GF-D8 (cell line): Measurements from ENCODE around the gene LUZP1.
"Not testable (repeated sequence)": the region's sequence is repeated elsewhere in the genome, so short reads cannot be mapped to it uniquely, and the experiment has no call there.

Source experiments
- DNase-seq: peaks from one replicate; lab custom pipeline; 2025; lab: John Stamatoyannopoulos, UW

LUZP1 gene

DNA sequence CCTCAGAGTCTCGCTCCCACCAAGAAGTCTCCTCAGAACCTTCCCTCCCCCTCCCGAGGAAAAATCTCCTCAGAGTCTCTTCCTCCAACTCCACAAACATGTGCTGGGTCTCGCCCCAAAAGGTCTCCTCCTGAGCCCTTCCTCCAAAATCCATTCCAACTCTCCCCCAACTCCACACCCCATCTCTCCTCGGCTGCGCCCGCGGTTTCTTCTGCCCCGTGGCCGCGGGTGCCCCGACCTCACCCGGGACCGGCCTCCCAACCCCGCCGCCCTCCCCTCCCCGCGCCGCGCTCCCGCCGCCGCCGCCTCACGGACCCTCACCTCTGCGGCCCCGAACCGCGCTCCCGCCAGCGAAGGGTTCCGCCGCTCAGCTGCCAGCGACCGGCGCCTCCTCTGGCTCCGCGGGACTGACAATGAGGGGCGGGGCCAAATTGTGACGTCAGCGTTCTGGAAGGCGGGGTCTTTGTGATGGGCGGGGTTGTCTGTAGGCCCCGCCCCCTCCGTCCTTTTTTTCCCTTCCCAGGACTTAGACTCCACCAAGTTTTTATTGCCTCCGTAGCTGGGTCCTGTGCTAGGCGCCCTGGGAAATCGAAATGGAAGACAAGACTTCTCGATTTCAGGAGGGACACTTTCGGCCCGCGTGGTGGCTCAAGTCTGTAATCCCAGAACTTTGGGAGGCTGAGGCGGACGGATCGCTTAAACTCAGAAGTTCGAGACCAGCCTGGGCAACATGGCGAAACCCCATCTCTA is at the start of gene LUZP1:
LUZP1 (minus strand) TSS at position 412 of the 750 bp plus-strand sequence.
- peak; percentile 45 for DNase-seq

DNA sequence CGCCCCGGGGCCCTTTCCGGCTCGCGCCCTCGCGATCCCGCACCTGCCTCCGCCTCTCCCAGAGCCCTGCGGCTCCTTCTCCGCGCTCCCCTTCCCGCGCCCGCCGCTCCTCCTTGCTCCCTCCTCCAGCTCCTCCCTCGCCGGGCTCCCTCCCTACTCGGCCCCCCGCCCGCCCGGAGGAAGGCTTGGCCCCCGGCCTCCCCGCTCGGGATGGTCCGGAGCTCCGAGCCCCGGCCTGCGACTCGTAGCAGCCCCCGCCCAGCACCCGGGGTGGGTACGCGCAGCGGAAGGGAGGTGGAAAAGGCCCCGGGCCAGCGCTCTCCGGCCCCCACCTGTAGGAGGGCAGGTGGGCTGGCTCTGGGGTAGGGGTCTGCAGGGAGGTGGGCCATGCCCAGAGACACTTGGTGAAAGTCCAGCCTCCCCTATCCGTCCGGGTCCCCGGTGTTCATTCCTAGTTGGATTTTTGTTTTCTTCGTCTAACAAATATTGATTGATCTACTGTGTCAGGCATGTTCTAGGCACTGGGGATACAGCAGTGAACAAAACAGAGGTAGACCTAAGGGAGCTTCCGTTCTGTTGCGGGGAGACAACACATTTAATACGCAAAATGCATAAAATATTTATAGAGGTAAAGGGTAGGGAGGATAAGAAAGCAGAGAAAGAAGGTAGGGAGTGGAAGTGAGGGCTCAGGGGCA is 48.9 kb upstream of the LUZP1 start, which contains the start of gene HTR1D:
HTR1D (minus strand) TSS at position 82 of the 695 bp plus-strand sequence. CDS start 23,283 bp downstream, outside the sequence.
- no peak for DNase-seq

DNA sequence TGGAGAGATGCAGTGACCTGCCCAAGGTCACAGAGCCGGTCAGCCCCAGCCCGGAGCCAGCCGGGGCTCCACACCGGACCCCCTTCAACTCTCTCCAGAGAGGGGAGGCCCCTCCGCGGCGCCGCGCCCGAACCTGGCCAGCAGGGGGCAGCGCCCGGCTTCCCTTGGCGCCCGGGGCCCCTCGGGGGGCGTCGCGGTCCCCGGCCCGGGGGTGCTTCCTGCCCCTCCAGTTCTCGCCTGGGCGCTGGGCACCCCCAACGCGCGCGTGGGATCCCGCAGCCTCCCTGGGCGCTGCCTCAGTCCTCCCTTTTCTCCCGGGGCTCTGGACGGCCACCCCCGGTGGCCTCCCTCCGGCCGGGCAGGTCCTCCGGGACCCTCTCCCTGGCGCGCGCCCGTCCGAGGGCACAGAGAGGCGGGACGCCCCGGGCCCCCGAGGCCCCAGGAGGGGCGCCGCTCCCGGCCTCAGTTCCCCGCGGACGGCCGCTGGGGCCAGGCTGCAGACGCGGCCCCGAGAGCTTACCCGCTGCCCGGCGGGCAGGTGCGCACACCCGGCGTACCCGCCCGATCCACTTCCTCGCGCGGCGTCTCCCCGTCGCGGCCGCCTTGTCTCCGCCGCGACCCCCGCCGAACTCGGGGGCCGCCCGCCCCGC is 48.2 kb upstream of the LUZP1 start:
- no peak for DNase-seq

DNA sequence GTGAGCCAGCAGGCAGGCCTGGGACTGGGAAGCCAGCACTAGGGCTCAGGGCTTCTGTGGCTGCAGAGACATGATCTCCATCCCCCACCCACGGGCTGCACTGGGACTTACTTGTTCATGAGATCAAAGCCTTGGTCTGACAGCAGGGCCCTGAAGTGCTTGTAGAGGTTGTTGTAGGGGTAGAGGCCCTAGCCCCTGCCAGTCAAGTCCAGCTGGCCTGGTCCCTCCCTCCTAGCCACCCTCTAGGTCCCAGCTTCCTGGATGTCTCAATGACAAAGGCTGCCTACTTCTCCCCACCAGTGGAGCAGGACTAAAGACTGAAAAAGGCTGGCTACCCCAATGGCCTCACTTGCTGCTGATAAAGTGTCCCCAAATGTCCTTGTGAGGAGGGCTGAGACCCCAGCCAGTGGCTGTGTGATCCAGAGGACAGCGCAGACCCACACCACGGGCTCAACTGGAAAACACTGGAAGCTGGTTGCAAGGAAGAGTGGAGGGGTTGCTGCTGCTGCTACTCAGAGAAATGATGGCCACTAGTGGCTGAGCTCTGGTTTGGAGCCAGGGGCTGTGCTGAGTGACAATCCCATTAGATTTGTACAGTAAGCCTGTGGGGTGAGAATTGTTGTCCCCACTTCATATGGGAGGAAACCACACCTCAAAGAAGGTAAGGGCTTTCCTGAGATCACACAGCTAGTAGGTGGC is 47.2 kb upstream of the LUZP1 start:
- DNase-seq: no peak

DNA sequence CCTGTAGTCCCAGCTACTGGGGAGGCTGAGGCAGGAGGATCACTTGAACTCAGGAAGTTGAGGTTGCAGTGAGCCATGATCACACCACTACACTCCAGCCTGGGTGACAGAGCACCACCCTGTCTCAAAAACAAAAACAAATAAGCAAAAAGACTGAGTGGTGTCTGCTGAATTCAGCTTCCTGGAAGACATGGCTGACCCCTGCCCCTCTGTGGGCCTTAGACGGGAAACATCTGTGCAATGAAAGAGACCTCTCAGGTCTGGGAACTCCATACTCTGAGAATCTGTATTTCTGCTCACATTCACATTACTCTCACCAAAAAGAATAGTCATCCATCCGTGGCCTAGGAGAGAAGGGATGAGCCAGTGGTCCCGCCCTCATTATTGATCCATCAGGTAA is 46.6 kb upstream of the LUZP1 start:
- no peak for DNase-seq

DNA sequence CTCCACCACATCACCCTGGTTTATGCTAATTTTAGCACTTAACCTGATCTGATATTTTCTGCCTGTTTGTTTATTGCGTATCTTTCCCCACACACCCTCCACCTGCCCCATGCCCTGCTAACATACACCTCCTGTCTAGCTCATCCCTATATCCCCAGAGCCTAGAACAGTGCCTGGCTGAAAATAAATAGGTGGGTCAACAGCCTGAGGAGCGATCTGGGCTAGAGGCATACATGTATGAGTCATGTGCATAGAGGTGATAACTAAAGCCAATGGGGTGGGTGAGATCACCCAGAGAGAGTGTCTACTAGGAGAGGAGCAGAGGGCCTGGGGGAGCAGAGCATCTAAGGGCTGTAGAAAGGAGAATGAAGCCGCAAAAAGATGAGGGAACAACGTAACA is 46.0 kb upstream of the LUZP1 start:
- no peak for DNase-seq

DNA sequence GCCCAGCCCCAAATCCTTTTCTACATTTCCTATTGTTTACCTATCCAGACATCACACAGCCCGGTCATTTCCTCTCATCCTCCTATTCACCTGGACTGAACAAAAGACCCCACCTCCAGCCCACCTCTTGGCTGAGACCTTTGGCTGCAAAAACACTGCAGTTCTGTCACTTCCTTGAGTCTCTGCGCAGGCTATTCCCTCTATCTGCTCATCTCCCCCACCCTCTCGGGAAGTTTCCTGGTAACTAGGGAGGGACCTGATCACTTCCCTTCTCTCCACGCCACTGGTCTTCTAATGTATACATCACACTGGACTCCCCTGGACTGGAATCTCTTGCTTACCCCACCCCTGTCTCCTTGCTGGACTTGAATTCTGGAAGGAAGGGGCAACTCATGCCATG is 43.3 kb upstream of the LUZP1 start:
- DNase-seq: no peak

DNA sequence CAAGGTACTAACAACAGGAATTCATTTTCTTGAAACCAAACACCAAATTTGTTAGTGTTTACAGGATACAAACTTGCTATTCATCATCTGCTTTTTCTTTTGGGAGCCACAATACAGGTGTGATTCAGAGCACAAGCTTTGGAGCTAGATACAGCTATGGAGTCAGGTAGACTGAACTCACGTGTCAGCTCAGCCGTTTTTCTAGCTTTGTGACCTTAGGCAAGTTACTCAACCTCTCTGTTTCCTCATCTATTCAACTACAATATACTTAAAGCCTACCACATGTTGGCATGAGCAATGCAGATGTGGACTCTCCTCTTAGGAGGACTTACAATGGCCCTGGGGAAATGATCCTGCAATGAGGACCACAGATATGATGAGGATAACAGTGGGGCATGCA is 42.3 kb upstream of the LUZP1 start:
- no peak for DNase-seq

DNA sequence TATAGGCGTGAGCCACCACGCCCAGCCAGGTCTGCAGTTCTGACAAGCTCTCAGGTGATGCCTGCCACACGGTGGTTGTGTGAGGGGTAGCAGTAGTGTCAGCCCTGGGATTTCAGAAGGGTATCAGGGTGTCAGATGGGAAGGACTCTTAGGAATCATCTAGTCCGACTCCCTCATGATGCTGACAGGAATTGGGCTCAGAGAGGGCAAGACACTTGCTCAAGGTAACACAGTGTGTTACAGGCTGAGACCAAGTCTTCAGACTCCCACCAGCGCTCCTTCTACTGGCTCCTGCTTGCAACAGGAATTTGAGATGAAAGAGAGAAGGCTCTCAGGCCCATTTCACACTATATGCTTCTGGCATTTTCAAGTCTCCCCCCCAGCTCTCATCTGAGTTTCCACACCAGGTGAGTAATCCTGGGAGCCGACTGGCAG is 41.7 kb upstream of the LUZP1 start:
- no peak for DNase-seq

DNA sequence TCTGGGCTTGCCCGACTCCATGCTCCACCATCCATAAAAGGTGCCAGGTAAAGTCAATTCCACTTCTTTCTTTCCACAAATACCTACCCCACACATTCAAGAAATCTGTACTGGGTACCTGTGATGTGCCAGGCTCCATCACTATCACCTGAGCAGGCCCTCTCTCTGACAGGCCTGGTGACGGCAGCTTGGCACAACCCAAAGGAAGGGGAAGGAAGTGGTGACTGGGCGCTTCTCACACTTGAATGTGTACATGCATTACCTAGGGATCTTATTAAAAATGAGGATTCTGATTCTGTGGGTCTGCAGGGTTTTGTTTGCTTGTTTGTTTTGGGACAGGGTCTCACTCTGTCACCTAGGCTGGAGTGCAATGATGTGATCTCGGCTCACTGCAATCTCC is 41.1 kb upstream of the LUZP1 start:
- DNase-seq: no peak

DNA sequence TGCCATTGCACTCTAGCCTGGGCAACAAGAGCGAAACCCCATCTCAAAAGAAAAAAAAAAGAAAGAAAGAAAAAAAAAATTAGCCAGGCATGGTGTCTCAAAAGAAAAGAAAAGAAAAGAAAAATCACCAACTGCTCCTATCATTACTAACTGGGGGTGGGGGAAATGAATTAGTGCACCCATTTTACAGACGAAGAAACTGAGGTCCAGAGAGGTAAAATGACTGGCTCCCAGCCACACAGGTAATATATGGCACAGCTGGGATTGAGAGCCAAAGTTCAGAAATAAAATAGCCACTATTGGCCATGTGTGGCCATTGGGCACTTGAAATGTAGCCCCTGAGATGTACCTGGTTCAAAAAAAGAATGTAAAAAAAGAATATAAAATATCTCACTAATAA is 39.9 kb upstream of the LUZP1 start:
- DNase-seq: no peak

DNA sequence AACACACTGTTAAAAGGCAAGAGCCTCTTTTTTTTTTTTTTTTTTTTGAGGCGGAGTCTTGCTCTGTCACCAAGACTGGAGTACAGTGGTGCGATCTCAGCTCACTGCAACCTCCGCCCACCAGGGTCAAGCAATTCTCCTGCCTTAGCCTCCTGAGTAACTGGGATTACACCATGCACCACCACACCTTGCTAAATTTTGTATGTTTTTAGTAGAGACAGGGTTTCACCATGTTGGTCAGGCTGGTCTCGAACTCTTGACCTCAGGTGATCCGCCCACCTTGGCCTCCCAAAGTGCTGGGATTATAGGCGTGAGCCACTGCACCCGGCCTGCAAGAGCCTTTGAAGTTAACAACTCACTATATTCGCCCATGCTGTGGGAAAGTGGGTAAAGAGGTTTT is 39.1 kb upstream of the LUZP1 start:
- DNase-seq: not testable (repeated sequence)

DNA sequence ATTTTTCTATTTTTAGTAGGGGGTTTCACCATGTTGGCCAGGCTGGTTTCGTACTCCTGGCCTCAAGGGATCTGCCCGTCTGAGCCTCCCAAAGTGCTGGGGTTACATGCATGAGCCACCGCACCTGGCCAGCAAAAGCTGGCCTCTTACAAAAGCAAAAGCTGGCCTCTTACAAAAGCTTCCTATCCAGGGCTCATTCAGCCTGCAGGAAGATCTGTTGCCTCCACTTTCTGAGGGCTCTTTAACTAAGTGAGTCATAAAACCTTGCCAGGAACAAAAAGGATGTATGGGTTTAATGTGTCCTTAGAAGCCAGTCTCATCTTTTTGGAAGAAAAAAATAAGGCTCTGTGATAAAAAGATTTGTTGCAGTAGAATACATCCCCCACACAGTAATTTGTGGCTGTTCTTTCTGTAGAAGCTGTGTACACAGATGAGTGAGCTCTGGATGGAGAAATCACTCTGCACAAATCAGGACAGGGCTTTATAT is 33.6 kb upstream of the LUZP1 start:
- DNase-seq: peak; percentile 8

DNA sequence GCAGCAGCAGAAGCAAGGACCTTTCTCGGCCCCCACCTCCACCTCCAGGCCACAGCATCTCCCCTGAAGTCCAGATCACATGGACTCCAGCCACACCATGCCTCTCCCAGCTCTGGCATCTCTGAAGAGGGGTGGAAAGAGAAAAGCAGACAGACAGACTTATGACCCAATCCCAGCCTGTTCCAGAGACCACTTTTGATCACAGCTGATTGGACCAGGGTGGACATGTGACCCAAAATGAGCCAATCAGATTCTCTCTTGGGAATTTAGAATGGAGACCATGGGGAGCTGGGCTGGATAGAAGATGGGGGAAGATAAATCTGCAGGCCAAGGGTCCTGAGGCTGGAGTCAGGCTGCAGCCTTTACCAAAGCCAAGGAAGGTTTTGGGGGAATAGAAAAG is 32.2 kb upstream of the LUZP1 start:
- DNase-seq: no peak

DNA sequence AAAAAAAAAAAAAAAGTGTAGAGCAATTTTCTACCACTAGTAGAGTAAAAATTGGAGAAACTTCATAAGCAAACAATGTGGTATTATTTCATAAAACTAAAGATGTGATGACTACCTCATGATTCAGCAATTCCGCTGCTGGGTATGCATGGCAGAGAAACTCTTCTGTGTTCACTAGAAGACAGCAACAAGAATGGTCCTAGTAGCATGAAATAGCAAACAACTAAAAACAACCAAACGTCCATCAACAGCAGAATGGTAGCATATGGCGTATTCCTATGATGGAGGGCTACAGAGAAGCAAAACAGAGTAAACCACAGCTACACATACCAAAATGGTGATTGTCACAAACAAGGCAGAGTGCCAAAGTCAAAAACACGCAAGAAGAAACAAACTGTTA is 29.7 kb upstream of the LUZP1 start:
- DNase-seq: no peak

DNA sequence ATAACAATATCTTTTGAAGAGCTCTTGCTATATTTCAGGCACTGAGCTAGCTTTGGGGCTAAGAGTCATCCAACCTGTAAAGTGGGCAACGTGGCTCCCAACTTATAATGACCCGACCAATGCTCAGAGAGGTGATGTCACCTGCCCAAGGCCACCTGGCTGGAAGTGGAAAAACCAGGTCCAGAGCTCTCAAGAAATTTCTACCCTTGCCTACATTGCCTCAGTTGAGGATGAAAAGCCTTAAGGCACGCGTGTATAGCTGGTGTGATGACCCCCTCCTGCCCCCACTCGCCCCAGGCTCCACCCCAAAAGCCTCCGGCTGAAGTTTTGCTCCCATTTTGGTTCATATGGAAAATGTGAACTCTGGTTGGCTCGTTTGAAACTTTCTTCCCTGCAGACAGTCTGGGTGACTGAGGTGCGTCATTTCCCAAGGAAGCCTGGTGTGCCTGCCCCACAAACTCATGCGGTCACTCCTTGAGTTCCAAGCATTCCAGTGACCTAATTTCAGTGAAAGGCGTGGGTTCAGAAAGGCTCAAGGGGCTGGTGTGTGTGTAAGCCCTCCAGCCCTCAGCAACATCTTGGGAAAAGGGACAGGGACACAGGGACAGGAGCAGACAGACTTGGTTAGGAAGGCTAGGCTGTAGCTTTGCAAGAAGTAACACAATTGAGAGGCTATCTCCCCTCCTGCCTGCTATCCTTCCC is 28.1 kb upstream of the LUZP1 start:
- DNase-seq: no peak

DNA sequence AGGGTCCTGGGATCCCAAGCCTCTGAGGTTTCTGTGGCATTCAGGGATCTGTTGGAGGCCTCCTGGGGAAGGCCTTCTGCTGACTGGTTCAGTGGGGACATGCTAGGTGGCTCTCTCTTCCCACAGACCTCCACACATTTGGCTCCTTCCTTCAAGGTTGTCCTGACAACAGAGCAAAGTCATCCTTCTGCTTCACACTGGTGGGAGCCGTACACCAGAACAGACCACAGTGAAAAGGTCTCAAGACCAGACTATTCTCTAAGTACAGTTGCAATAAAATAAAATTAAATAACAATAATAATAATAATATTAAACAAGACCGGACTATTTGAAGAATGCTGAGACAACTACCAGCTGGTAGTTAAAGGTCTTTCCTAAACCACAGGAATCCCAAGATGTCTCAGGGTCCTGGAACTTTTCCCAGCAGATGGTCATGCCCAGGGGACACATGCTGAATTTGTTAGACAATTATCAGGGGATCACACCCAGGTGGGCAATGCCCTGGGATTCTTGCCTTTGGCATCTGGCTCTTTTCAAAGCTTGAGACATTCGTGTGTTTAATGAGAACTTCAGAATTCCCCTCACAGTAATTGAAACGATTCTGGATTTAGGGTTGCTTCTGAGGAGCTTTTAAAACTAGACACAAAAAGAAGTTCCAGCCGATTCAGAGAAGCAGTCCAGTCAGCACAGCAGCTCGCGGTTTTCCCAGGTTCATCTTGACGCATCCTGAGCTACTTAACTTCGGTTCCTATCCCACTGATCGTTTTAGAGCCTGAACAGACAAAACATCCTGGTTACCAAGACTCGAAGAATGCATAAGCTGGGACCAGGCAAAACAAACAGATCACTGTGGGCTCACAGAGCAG is 25.7 kb upstream of the LUZP1 start:
- DNase-seq: no peak

DNA sequence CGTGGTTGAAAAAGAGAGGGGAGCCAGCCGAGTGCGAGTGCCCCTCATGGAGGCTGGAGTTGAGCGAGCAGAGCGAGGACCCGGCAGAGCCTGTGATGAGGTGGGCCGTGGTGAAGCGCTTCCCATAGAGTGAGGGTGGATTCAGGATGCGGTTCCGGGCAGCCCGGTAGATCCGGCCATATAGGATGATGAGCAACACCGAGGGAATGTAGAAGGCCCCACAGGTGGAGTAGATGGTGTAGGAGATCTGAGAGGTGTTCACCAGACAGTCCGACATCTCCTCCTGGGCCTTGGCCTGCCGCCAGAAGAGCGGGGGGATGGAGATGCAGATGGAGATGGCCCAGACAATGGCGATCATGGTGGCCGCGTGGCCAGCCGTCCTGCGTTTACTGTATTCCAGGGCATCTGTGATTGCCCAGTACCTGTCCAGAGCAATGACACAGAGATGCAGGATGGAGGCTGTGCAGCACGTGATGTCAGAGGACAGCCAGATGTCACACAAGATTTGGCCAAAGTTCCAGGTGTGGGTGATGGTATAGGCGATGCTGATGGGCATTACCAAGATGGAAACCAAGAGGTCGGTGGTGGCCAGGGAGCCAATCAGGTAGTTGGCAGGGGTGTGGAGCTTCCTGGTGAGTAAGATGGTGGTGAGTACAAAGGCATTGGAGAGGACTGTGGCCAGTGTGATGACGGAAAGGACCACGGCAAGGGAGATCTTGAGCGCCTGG is 24.9 kb upstream of the LUZP1 start:
- DNase-seq: no peak

DNA sequence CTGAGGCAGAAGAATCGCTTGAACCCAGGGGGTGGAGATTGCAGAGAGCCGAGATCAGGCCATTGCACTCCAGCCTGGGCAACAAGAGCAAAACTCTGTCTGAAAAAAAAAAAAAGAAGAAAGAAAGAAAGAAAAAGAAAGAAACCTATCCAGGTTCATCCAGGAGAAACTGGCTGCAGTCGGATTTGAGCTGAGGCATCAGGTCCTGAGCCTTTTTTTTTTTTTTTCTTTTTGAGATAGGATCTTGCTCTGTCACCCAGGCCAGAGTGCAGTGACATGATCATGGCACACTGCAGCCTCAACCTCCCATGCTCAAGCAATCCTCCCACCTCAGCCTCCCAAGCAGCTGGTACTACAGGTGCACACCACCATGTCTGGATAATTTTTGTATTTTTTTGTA is 22.5 kb upstream of the LUZP1 start:
- DNase-seq: no peak

DNA sequence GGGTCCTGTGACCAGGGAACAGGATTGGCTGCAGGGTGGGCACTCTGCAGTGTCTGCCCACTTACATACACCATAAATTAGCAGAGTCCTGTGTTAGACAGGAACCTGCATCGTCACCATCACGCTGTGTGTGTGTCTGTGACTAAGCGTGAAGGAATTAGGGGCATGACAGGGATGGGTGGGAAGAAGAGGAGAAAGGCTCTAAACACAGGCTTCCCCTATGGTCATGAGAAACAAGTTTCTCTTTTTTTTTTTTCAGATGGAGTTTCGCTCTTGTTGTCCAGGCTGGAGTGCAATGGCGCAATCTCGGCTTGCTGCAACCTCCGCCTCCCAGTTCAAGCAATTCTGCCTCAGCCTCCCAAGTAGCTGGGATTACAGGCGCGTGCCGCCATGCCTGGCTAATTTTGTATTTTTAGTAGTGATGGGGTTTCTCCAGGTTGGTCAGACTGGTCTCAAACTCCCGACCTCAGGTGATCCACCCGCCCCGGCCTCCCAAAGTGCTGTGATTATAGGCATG is 20.3 kb upstream of the LUZP1 start:
- DNase-seq: not testable (repeated sequence)
